Heart left ventricle (tissue), 16 donors: ENCODE data around the gene MCC. TPM values are rescaled to one million over a fixed set of nuclear protein-coding genes. Genes with fewer than 3 reads are reported as not detected.

Experiments used
- ATAC-seq, 4 donors: fragments of 200-7000 bp; cut with Tn5 transposase; one replicate each; pipeline ENCODE4 v1.9.1; 2020 to 2022; ENCODE audit warnings: moderate library complexity in 4 of 4, mild to moderate bottlenecking in 3 of 4, moderate number of reproducible peaks in 1 of 4
- DNase-seq, 5 donors: peaks; one replicate each; pipeline ENCODE4 v3.0.0-alpha.2; 2020
- H3K27ac ChIP-seq, 12 donors: fragments of 200-600 bp; sonication (generic) in 4 of 12; one replicate each; pipeline versions ENCODE4 v1.5.0 to v1.8.0; 2016 to 2022; ENCODE audit warnings: mild to moderate bottlenecking in 2 of 12
- H3K27me3 ChIP-seq, 9 donors: fragments of 200-600 bp; sonication (generic) in 2 of 9; one replicate each; pipeline versions ENCODE4 v1.5.1 to v1.8.0; 2016 to 2022; ENCODE audit warnings: mild to moderate bottlenecking in 3 of 9
- H3K36me3 ChIP-seq, 9 donors: fragments of 200-600 bp; sonication (generic) in 2 of 9; one replicate each; pipeline versions ENCODE4 v1.5.0 to v1.8.0; 2018 to 2022; ENCODE audit warnings: mild to moderate bottlenecking in 2 of 9
- H3K4me1 ChIP-seq, 12 donors: fragments of 200-600 bp; sonication (generic) in 4 of 12; one replicate each; pipeline versions ENCODE4 v1.5.0 to v1.8.0; 2016 to 2022; ENCODE audit warnings: mild to moderate bottlenecking in 3 of 12
- H3K4me3 ChIP-seq, 12 donors: fragments of 200-600 bp; sonication (generic) in 4 of 12; one replicate each; pipeline versions ENCODE4 v1.5.0 to v1.8.0; 2017 to 2022; ENCODE audit warnings: mild to moderate bottlenecking in 9 of 12, moderate library complexity in 4 of 12
- H3K9me3 ChIP-seq, 12 donors: fragments of 200-600 bp; sonication (generic) in 4 of 12; one replicate each; pipeline versions ENCODE4 v1.5.0 to v1.8.0; 2016 to 2022; ENCODE audit warnings: mild to moderate bottlenecking in 1 of 12
- POLR2A ChIP-seq, 2 donors: fragments of 450-650 bp; IDR thresholded peaks; one replicate each; pipeline ENCODE4 v1.6.1; 2017; ENCODE audit warnings: antibody characterized with exemption in 2 of 2, mild to moderate bottlenecking in 2 of 2, moderate library complexity in 2 of 2
- WGBS, 4 donors: extraction: QIAGEN DNeasy Blood & Tissue Kit in 2 of 4; methylation state at CpG; one replicate each; pipeline versions ENCODE4 v1.1.5 to v1.1.7; 2013 to 2018; 5-methylcytosine and 5-hydroxymethylcytosine counted together
- intact Hi-C, 10 donors: fragments of 100-400 bp; cut with DNase I; formaldehyde crosslinking; loops; one replicate each; pipeline versions ENCODE4 v1.11.1 to v1.14.2; 2022
- polyA plus RNA-seq, 2 donors: library from polyadenylated mRNA; stranded (reverse); fragments of 200-250 nt; gene quantifications; one replicate each; pipeline ENCODE4 v1.2.3, GENCODE V29; 2013
- total RNA-seq, 9 donors: library from RNA; depleted of rRNA in 2 of 9; stranded (reverse); fragments of >200 nt in 2 of 9; fragmentation: NEBNext Ultra II Directional in 3 of 9; extraction: Animal tissue kit (Norgen Biotek cat#: 25700) in 3 of 9; gene quantifications; one replicate each; pipeline versions ENCODE4 v1.1.0 to v1.2.4, GENCODE V29; 2016 to 2023
- TF ChIP-seq, protein P1 (sequence below), 12 donors: fragments of 200-600 bp; sonication (generic) in 4 of 12; IDR thresholded peaks; one replicate each; pipeline versions ENCODE4 v1.5.0 to v1.8.0; 2018 to 2022; ENCODE audit warnings: antibody characterized with exemption in 12 of 12, mild to moderate bottlenecking in 5 of 12
- donor health status: ischemic (EF 13 %, LVEDD 7.1; RV severe dilation, severe dysfunction).
- donor health status: healthy with polysubstance abuse.
- donor health status: DM: no; HTN: yes; CAD: no.
- donor health status: DM: no; HTN: no; CAD: no.
- donor health status: ischemic (EF 25% LVEDD 6.9; RV normal size, moderate dysfunction).
- donor health status: ischemic (EF 25% LVEDD 5.7; RV mildly dilated, moderate dysfunction).
- donor health status: healthy.
- donor health status: DM: yes; HTN: yes; CAD: no.
- donor health status: ischemic (EF 35%, LVEDD 5.7; RV mildly dilated, moderate dysfunction).
- donor health status: nonischemic (EF 11% LVEDD 7.7; RV severe dilation, severe dysfunction).
- donor health status: DM: yes; HTN: yes; CAD: no.
- donor health status: PGD.
- donor health status: ischemic (EF 29% LVEDD 5.4; RV normal size, mild dysfunction).
- donor health status: nonischemic (EF 23%, LVEDD 6.1; RV moderate dilation, normal function).

The MCC gene
- total and polyA plus RNA-seq, 11 donors: 6.1 to 33.8 (median 24.3) TPM

DNA sequence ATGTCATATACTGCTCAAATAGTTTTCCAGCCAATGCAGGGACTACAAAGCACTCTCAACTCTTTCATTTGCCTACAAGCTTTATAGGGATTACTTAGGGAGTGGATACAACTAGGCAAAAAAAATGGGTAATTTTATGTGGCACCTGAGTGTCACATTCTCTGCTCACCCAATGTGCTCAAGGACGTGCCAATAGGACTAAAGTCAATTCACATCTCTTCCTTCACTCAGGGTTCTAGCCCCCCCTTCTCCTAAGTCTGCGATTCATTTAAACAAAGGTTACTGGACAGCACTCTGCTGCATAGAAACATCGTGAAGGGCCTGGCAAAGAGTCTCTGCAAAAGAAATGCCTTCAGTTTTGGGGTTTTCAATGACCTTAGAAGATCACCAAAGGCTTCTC lies 195.8 kb downstream of the MCC start:
- no peak for TF ChIP-seq POLR2A (IDR thresholded peaks at IDR 0.05)
- TF ChIP-seq, protein P1, sequence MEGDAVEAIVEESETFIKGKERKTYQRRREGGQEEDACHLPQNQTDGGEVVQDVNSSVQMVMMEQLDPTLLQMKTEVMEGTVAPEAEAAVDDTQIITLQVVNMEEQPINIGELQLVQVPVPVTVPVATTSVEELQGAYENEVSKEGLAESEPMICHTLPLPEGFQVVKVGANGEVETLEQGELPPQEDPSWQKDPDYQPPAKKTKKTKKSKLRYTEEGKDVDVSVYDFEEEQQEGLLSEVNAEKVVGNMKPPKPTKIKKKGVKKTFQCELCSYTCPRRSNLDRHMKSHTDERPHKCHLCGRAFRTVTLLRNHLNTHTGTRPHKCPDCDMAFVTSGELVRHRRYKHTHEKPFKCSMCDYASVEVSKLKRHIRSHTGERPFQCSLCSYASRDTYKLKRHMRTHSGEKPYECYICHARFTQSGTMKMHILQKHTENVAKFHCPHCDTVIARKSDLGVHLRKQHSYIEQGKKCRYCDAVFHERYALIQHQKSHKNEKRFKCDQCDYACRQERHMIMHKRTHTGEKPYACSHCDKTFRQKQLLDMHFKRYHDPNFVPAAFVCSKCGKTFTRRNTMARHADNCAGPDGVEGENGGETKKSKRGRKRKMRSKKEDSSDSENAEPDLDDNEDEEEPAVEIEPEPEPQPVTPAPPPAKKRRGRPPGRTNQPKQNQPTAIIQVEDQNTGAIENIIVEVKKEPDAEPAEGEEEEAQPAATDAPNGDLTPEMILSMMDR (IDR thresholded peaks at IDR 0.05): no peak
- H3K27ac ChIP-seq: peak overlapping the region in 4 of 12 donors; percentile 86 to 97 (median 92)
- WGBS, 4 donors: 23 to 33% (median 23%) methylated on average over 3 of the region's 3 CpGs
- no peaks in the 10 kb centered on the region for H3K9me3 ChIP-seq
- ATAC-seq: no peak
- no peak for DNase-seq
- H3K4me3 ChIP-seq: peak overlapping the region in 10 of 12 donors; percentile 67 to 98 (median 78)
- no peaks in the 10 kb centered on the region for H3K36me3 ChIP-seq
- peaks cover 0 to 52% (median 25%) of the 10 kb centered on the region in 12 donors for H3K4me1 ChIP-seq
- intact Hi-C loops: loop anchor here (2.0 to 10.0 kb wide), 19 partner anchors 35 to 248 kb away; no protein-coding TSS in a partner anchor
- H3K27me3 ChIP-seq: peaks cover 0 to 19% (median 0%) of the 10 kb centered on the region in 9 donors

DNA sequence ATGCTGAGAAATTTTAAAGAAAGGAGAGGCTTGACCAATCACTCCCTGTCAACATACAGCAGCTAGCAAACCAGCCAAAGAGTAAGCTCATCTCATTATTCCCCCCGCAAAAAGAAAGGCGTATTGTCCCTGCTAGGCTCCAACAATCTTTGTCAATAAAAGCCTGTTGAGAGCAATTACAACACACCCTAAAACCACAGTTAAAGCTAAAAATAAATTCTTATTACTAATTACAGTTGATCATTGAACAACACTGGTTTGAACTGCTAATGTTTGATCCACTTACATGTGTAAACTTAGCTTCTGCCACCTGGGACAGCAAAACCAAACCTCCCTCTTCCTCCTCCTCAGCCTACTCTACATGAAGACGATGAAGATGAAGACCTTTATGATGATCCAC lies 204.7 kb downstream of the MCC start:
- DNase-seq: no peak
- intact Hi-C loops: no loop called here
- H3K4me3 ChIP-seq: no peak overlapping the region
- no peaks in the 10 kb centered on the region for H3K27me3 ChIP-seq
- no peaks in the 10 kb centered on the region for H3K9me3 ChIP-seq
- no peak overlapping the region for H3K27ac ChIP-seq
- WGBS, 4 donors: 94 to 97% (median 96%) methylated on average over 3 of the region's 3 CpGs
- H3K36me3 ChIP-seq: no peaks in the 10 kb centered on the region
- H3K4me1 ChIP-seq: peaks cover 0 to 79% (median 27%) of the 10 kb centered on the region in 12 donors
- no peak for TF ChIP-seq POLR2A (IDR thresholded peaks at IDR 0.05)
- TF ChIP-seq, protein P1 (IDR thresholded peaks at IDR 0.05): no peak
- no peak for ATAC-seq

DNA sequence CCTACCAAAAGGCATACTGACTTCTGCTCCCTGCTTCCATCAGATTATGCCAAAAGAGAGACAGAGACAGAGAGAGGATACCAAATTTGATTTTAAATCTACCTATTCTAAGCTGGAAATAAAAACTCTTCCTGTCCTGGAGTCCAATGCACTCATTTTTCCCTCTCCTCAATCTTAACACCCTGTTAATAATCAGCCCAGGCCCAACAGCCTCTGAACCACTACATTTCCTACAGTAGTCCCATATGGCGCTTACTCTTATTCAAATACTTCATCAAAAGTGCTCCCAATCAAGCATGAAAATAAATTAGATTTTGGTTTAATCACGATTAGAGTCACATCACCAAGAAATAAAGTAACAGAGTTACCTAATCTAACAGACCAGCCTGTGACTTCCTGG lies 205.8 kb downstream of the MCC start:
- H3K27me3 ChIP-seq: no peaks in the 10 kb centered on the region
- peak overlapping the region in 2 of 12 donors; percentile 11 to 16 for H3K27ac ChIP-seq
- DNase-seq (no peak), ATAC-seq (no peak)
- WGBS, 4 donors: 69 to 80% (median 78%) methylated on average over 2 of the region's 2 CpGs
- H3K4me3 ChIP-seq: no peak overlapping the region
- intact Hi-C loops: no loop called here
- peaks cover 0 to 77% (median 27%) of the 10 kb centered on the region in 12 donors for H3K4me1 ChIP-seq
- no peaks in the 10 kb centered on the region for H3K36me3 ChIP-seq
- no peaks in the 10 kb centered on the region for H3K9me3 ChIP-seq
- no peak for TF ChIP-seq POLR2A (IDR thresholded peaks at IDR 0.05)
- TF ChIP-seq, protein P1 (IDR thresholded peaks at IDR 0.05): no peak

DNA sequence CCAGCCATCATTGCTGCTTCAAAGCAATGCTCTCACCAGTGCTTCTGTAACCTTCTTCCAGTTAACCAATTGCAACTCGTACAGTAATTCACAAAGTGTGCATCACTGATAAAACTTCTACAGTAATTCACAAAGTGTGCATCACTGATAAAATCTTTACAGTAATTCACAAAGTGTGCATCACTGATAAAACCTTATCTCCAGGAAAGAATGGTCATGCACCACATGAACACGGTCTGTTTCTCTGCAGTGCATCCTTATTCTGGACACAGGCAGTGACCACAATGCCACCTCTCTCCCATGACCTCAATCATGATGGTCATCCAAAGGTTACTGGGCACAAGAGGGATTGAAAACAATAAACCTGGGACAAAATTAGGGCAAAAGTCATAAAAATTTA lies 207.1 kb downstream of the MCC start:
- Histone ChIP-seq H3K27me3 (no peaks in the 10 kb centered on the region), H3K9me3 (no peaks in the 10 kb centered on the region), H3K4me1 (peaks cover 0 to 72% (median 28%) of the 10 kb centered on the region in 12 donors), H3K27ac (no peak overlapping the region), H3K36me3 (no peaks in the 10 kb centered on the region), H3K4me3 (no peak overlapping the region)
- DNase-seq (no peak), ATAC-seq (no peak)
- intact Hi-C loops: no loop called here
- WGBS, 4 donors: 61 to 71% (median 67%) methylated on average over 2 of the region's 2 CpGs
- no peak for TF ChIP-seq POLR2A (IDR thresholded peaks at IDR 0.05)
- TF ChIP-seq, protein P1 (IDR thresholded peaks at IDR 0.05): no peak
